ENCODE data around the gene GHSR. TPM values are rescaled to one million over a fixed set of nuclear protein-coding genes. Genes with fewer than 3 reads are reported as not detected.

Gene GHSR
- total RNA-seq, result not detected in 2 replicates

GRCh38 chr3:172447611-172448579 lies at the start of gene GHSR:
Gene GHSR, minus strand, starts transcription at chr3:172448456. Its CDS starts 43 bp downstream, at chr3:172448413.

Other genes starting within 250 kb of the GHSR start
- gene TNFSF10, start 75.0 kb upstream of the GHSR start, total RNA-seq, result 61.1 and 301 TPM in 2 replicates